ENCODE data around the gene SOCS1. TPM values are rescaled to one million over a fixed set of nuclear protein-coding genes. Genes with fewer than 3 reads are reported as not detected.
A peak's percentile ranks its signal among the peaks of the same experiment; 100 is the strongest.

SOCS1 gene
- total RNA-seq, 1 donor = 1.1 TPM

DNA sequence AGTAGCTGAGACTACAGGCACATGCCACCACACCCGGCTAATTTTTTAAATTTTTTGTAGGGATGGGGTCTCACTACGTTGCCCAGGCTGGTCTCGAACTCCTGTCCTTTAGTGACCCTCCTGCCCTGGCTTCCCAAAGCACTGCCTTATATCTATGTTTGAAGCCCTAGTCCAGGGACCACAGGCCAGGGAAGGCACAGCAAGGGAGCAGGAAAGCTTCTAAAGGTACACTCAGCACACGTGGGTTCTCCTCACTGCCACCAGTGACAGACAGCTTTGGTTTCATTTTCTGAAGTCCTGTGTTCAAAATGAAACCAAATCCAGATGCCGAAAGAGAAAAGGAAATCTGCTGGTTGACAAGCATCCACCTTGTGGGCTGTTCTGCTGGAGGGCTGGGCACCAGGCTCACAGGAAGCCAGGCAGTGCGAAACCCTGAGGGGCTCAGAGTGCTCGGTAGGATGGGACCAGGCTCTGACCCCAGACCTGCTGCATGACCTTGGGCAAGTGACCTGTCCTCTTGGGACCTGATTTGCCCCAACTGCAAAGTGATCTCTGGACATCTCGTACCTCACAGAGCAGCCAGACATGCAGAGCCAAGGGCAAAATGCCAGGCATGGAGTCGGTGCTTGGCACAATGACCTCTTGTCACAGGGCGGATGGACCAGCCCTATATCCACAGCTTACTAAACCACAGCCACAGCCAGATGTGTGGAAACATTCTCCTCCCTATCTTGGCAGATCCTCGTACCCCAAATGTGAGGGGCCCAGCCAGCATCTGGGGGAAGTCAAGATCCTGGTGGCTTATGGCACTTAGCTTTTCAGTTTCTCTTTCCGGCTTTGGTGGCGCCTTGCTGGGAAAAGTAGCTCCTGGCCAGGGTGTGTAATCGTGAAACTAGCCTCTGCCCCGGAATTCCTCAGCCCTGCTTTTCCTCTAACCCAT is 2.8 kb upstream of the SOCS1 start:
- peak overlapping the region; percentile 56 for H3K4me3 ChIP-seq (ENCODE audit: insufficient read depth, low read length)
- H3K9me3 ChIP-seq (ENCODE audit: low read depth, low read length) = no peaks in the 10 kb centered on the region
- peaks cover 22% of the 10 kb centered on the region for H3K4me1 ChIP-seq (ENCODE audit: insufficient read depth, low read length)
- H3K4me2 ChIP-seq (ENCODE audit: insufficient read depth, low read length) = peak overlapping the region; percentile 81
- H3K36me3 ChIP-seq (ENCODE audit: insufficient read depth, low read length) = no peaks in the 10 kb centered on the region
- TF ChIP-seq, protein P1, sequence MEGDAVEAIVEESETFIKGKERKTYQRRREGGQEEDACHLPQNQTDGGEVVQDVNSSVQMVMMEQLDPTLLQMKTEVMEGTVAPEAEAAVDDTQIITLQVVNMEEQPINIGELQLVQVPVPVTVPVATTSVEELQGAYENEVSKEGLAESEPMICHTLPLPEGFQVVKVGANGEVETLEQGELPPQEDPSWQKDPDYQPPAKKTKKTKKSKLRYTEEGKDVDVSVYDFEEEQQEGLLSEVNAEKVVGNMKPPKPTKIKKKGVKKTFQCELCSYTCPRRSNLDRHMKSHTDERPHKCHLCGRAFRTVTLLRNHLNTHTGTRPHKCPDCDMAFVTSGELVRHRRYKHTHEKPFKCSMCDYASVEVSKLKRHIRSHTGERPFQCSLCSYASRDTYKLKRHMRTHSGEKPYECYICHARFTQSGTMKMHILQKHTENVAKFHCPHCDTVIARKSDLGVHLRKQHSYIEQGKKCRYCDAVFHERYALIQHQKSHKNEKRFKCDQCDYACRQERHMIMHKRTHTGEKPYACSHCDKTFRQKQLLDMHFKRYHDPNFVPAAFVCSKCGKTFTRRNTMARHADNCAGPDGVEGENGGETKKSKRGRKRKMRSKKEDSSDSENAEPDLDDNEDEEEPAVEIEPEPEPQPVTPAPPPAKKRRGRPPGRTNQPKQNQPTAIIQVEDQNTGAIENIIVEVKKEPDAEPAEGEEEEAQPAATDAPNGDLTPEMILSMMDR (IDR thresholded peaks at IDR 0.05; ENCODE audit: extremely low read depth, low read depth, low read length) = no peak
- H3K27ac ChIP-seq (ENCODE audit: low read depth, low read length) = no peak overlapping the region
- H4K20me1 ChIP-seq (ENCODE audit: insufficient read depth, low read length) = peaks cover 10% of the 10 kb centered on the region
- DNase-seq (ENCODE audit: insufficient read length, low spot score, missing footprints) = peak; percentile 91
- peak overlapping the region; percentile 68 for H2AFZ ChIP-seq (ENCODE audit: low read length)
- H3K27me3 ChIP-seq (ENCODE audit: insufficient read depth, low read length) = peaks cover 3% of the 10 kb centered on the region
- no peaks in the 10 kb centered on the region for H3K79me2 ChIP-seq (ENCODE audit: insufficient read depth, low read length)

DNA sequence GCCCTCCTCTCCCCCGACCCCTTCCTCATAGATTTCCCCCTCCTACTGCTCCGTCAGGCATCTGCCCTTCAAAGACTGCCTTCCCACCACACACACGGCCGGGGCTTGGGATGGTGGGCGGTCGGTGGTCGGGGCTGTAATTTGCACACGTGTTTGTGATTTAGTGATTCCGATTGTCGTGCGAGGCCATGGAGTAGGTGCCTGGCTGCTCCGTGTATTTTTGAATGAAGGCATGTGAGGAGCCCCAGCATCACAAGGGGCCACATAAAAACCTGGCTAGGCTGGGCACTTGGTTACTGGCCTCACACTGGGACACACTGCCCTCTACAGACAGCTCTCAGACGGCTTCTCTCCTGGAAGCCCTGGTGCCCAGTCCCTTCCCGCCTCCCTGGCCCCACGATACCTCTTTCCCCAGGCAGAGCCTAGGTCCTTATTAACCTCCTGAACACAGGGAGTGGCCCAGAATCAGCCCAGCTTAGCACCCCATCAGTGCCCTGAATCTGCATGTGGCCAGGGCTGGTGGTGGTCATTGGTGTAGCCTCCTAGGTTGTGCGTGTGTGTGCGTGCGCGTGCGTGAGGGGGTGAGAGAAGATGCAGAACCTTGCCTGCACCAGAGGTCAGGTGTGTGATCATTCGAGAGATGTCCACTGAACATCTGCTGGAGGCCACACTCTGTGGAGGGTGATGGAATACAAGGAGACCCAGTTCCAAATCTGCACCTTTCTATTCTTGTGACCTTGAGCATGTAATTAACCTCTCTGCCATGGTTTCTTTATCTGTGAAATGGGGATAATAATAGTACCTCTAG is 1.3 kb upstream of the SOCS1 start:
- Histone ChIP-seq H3K79me2 (ENCODE audit: insufficient read depth, low read length) (no peaks in the 10 kb centered on the region), H4K20me1 (ENCODE audit: insufficient read depth, low read length) (peaks cover 11% of the 10 kb centered on the region), H2AFZ (ENCODE audit: low read length) (peak overlapping the region; percentile 60), H3K4me1 (ENCODE audit: insufficient read depth, low read length) (peaks cover 27% of the 10 kb centered on the region), H3K4me3 (ENCODE audit: insufficient read depth, low read length) (peak overlapping the region; percentile 92), H3K4me2 (ENCODE audit: insufficient read depth, low read length) (peak overlapping the region; percentile 83), H3K36me3 (ENCODE audit: insufficient read depth, low read length) (no peaks in the 10 kb centered on the region), H3K27ac (ENCODE audit: low read depth, low read length) (peak overlapping the region; percentile 89), H3K27me3 (ENCODE audit: insufficient read depth, low read length) (no peaks in the 10 kb centered on the region), H3K9me3 (ENCODE audit: low read depth, low read length) (no peaks in the 10 kb centered on the region)
- peak; percentile 97 for DNase-seq (ENCODE audit: insufficient read length, low spot score, missing footprints)
- TF ChIP-seq, protein P1 (IDR thresholded peaks at IDR 0.05; ENCODE audit: extremely low read depth, low read depth, low read length) = peak; percentile 83

DNA sequence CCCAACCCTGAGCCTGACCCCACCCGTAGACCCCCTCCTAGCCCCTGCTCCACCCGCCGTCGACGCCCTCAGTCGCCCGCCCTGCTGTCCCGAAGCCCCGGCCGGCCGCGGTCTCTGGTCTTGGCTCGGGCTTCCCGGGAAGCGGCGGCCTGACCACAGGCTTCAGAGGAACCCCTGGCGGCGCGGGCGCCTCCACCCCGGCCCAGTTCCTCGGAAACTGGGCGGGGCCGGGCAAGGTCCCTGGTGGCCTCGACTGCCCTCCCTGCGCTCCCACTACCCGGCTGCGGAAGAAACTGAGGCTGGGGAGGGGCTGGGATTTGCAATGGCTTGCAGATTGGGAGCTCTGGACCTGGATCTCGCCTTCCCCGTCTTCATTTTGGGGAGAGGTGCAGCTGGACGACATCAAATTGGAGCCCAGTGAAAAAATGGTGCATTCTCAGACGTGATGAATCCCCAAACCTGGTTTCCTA is 692 bp upstream of the SOCS1 start:
- H3K36me3 ChIP-seq (ENCODE audit: insufficient read depth, low read length) = no peaks in the 10 kb centered on the region
- H3K9me3 ChIP-seq (ENCODE audit: low read depth, low read length) = no peaks in the 10 kb centered on the region
- peak overlapping the region; percentile 92 for H3K4me3 ChIP-seq (ENCODE audit: insufficient read depth, low read length)
- DNase-seq (ENCODE audit: insufficient read length, low spot score, missing footprints) = peak; percentile 91
- H4K20me1 ChIP-seq (ENCODE audit: insufficient read depth, low read length) = peaks cover 11% of the 10 kb centered on the region
- peaks cover 30% of the 10 kb centered on the region for H3K4me1 ChIP-seq (ENCODE audit: insufficient read depth, low read length)
- no peaks in the 10 kb centered on the region for H3K79me2 ChIP-seq (ENCODE audit: insufficient read depth, low read length)
- peak overlapping the region; percentile 93 for H2AFZ ChIP-seq (ENCODE audit: low read length)
- TF ChIP-seq, protein P1 (IDR thresholded peaks at IDR 0.05; ENCODE audit: extremely low read depth, low read depth, low read length) = no peak
- peak overlapping the region; percentile 89 for H3K27ac ChIP-seq (ENCODE audit: low read depth, low read length)
- H3K27me3 ChIP-seq (ENCODE audit: insufficient read depth, low read length) = no peaks in the 10 kb centered on the region
- peak overlapping the region; percentile 83 for H3K4me2 ChIP-seq (ENCODE audit: insufficient read depth, low read length)
